HepG2 (cell line): Measurements from ENCODE around the gene LSM14B. TPM values are rescaled to one million over a fixed set of nuclear protein-coding genes. Genes with fewer than 3 reads are reported as not detected.

Experiments
- ARID5B ChIP-seq: IDR thresholded peaks from 2 replicates; pipeline ENCODE4 v1.4.0; 2020; ENCODE audit warnings: mild to moderate bottlenecking, missing genetic modification reagents
- ATRX ChIP-seq: sonication (generic); formaldehyde crosslinking; IDR thresholded peaks from 2 replicates; pipeline ENCODE4 v1.4.0; 2020; ENCODE audit warnings: missing genetic modification reagents, borderline replicate concordance
- BCL3 ChIP-seq: sonication (generic); formaldehyde crosslinking; IDR thresholded peaks from 2 replicates; pipeline ENCODE4 v1.5.1; 2020; ENCODE audit warnings: mild to moderate bottlenecking, missing genetic modification reagents, moderate library complexity
- BRCA1 ChIP-seq: sonication (generic); formaldehyde crosslinking; IDR thresholded peaks from 2 replicates; pipeline ENCODE4 v1.4.0; 2020; ENCODE audit warnings: missing genetic modification reagents
- BRD4 ChIP-seq: sonication (generic); formaldehyde crosslinking; IDR thresholded peaks from 2 replicates; pipeline ENCODE4 v1.4.0; 2020; ENCODE audit warnings: missing genetic modification reagents
- DBP ChIP-seq: sonication (generic); formaldehyde crosslinking; IDR thresholded peaks from 2 replicates; pipeline ENCODE4 v1.4.0; 2020; ENCODE audit warnings: missing genetic modification reagents; ENCODE audit errors: not compliant biosample characterization
- GABPA ChIP-seq, 2 experiments: IDR thresholded peaks; 2 replicates each; pipeline ENCODE4 v1.6.1; 2011 to 2016; ENCODE audit warnings: low read depth in 2 of 2, low read length in 1 of 2, missing biosample characterization in 1 of 2, missing genetic modification characterization in 1 of 2
- HDAC1 ChIP-seq: sonication (generic); formaldehyde crosslinking; IDR thresholded peaks from 2 replicates; pipeline ENCODE4 v1.5.1; 2020; ENCODE audit warnings: mild to moderate bottlenecking, missing genetic modification reagents
- HNRNPLL ChIP-seq: fragments of 200-400 bp; formaldehyde crosslinking; IDR thresholded peaks from 2 replicates; pipeline ENCODE4 v1.6.1; 2017; ENCODE audit warnings: mild to moderate bottlenecking, low read depth, low read length; ENCODE audit not compliant: poor library complexity, severe bottlenecking
- HOXD1 ChIP-seq: sonication (generic); formaldehyde crosslinking; IDR thresholded peaks from 2 replicates; pipeline ENCODE4 v1.5.0; 2020; ENCODE audit warnings: missing genetic modification reagents
- NR3C1 ChIP-seq: sonication (generic); formaldehyde crosslinking; IDR thresholded peaks from 2 replicates; pipeline ENCODE4 v1.4.0; 2020; ENCODE audit warnings: missing genetic modification reagents
- PREB ChIP-seq: sonication (generic); formaldehyde crosslinking; IDR thresholded peaks from 2 replicates; pipeline ENCODE4 v1.4.0; 2020; ENCODE audit warnings: missing genetic modification reagents
- PRPF4 ChIP-seq: fragments of 200-400 bp; formaldehyde crosslinking; IDR thresholded peaks from 2 replicates; pipeline ENCODE4 v1.6.1; 2016; ENCODE audit warnings: low read length, low read depth; ENCODE audit not compliant: poor library complexity, severe bottlenecking
- SIN3B ChIP-seq: fragments of 150-350 bp; IDR thresholded peaks from 2 replicates; pipeline ENCODE4 v1.6.1; 2014; ENCODE audit warnings: low read length
- SMARCC2 ChIP-seq: fragments of 450-650 bp; IDR thresholded peaks from 2 replicates; pipeline ENCODE4 v1.6.1; 2017; ENCODE audit warnings: antibody characterized with exemption, mild to moderate bottlenecking
- YY1 ChIP-seq: IDR thresholded peaks from 2 replicates; pipeline ENCODE4 v1.6.1; 2011; ENCODE audit warnings: low read length, low read depth, moderate library complexity, mild to moderate bottlenecking; ENCODE audit not compliant: insufficient read depth, insufficient replicate concordance
- ZNF20 ChIP-seq: sonication (generic); formaldehyde crosslinking; IDR thresholded peaks from 2 replicates; pipeline ENCODE4 v1.4.0; 2020; ENCODE audit warnings: mild to moderate bottlenecking, moderate library complexity, missing genetic modification reagents
- ZSCAN21 ChIP-seq: sonication (generic); formaldehyde crosslinking; IDR thresholded peaks from 2 replicates; pipeline ENCODE4 v1.8.0; 2022; ENCODE audit warnings: mild to moderate bottlenecking, missing genetic modification reagents, moderate library complexity, borderline replicate concordance
- ZSCAN22 ChIP-seq: sonication (generic); formaldehyde crosslinking; IDR thresholded peaks from 2 replicates; pipeline ENCODE4 v1.4.0; 2020; ENCODE audit warnings: mild to moderate bottlenecking, missing genetic modification reagents
- polyA plus RNA-seq, 8 experiments: library from polyadenylated mRNA; depleted of rRNA in 3 of 8; stranded (reverse) in 7 of 8; unstranded in 1 of 8; fragments of >200 nt; fragmentation: Illumina TruSeq in 4 of 8; extraction: Trizol in 4 of 8; gene quantifications; 2 replicates each; pipeline versions ENCODE4 v1.2.1 to v1.2.3, GENCODE V29; 2011 to 2016; ENCODE audit warnings: low read depth in 4 of 8, missing spikeins in 1 of 8, mixed read lengths in 1 of 8; ENCODE audit not compliant: insufficient read depth in 1 of 8
- total RNA-seq, 5 experiments: library from RNA; depleted of rRNA; stranded (reverse); fragments of >200 nt; fragmentation: Illumina TruSeq; extraction: Trizol; gene quantifications; 2 replicates each; pipeline ENCODE4 v1.2.3, GENCODE V29; 2016; ENCODE audit warnings: low read depth in 1 of 5

LSM14B gene
- total and polyA plus RNA-seq, 2 of the 13 experiments (the other 11 are each of a cell fraction or from before 2014, with no cell fraction given): 43.3 to 79.2 TPM

GRCh38 chr20:62157387-62158087, 35.3 kb downstream of the LSM14B start (continued):
- no peak for TF ChIP-seq HOXD1
- TF ChIP-seq YY1: no peak
- peak; percentile 21; the same call in 1 of the 2 replicates for TF ChIP-seq HDAC1 (CRISPR knock-in tag)
- TF ChIP-seq SIN3B: no peak
- TF ChIP-seq ZSCAN21 (CRISPR knock-in tag): 0 out of 2 replicates have a peak, but pooled peaks have one; percentile 52
- no peak for TF ChIP-seq NR3C1
- TF ChIP-seq BCL3 (CRISPR knock-in tag): 0 out of 2 replicates have a peak, but pooled peaks have one; percentile 15
- no peak for TF ChIP-seq ZSCAN22
- TF ChIP-seq ARID5B (CRISPR knock-in tag): no peak
- TF ChIP-seq DBP (CRISPR knock-in tag): no peak
- TF ChIP-seq SMARCC2: no peak
- TF ChIP-seq PRPF4: no peak
- no peak for TF ChIP-seq GABPA (IDR thresholded peaks at IDR 0.05; ENCODE audit: low read depth, low read length)
- TF ChIP-seq GABPA (CRISPR knock-in tag; IDR thresholded peaks at IDR 0.05; ENCODE audit: low read depth): no peak
- peak; percentile 8 for TF ChIP-seq HNRNPLL
- no peak for TF ChIP-seq ATRX (CRISPR knock-in tag)
- TF ChIP-seq BRD4 (CRISPR knock-in tag): no peak
- TF ChIP-seq PREB (CRISPR knock-in tag): no peak
- no peak for TF ChIP-seq ZNF20
- no peak for TF ChIP-seq BRCA1 (CRISPR knock-in tag)
